HG02588 (cell line): ENCODE measurements around the gene HELZ2.

Experiments
- ATAC-seq: cut with Tn5 transposase; IDR thresholded peaks from one replicate; pipeline ENCODE4 v1.9.1; 2021; ENCODE audit warnings: mild to moderate bottlenecking, moderate library complexity; ENCODE audit not compliant: unreplicated experiment

The HELZ2 gene

DNA sequence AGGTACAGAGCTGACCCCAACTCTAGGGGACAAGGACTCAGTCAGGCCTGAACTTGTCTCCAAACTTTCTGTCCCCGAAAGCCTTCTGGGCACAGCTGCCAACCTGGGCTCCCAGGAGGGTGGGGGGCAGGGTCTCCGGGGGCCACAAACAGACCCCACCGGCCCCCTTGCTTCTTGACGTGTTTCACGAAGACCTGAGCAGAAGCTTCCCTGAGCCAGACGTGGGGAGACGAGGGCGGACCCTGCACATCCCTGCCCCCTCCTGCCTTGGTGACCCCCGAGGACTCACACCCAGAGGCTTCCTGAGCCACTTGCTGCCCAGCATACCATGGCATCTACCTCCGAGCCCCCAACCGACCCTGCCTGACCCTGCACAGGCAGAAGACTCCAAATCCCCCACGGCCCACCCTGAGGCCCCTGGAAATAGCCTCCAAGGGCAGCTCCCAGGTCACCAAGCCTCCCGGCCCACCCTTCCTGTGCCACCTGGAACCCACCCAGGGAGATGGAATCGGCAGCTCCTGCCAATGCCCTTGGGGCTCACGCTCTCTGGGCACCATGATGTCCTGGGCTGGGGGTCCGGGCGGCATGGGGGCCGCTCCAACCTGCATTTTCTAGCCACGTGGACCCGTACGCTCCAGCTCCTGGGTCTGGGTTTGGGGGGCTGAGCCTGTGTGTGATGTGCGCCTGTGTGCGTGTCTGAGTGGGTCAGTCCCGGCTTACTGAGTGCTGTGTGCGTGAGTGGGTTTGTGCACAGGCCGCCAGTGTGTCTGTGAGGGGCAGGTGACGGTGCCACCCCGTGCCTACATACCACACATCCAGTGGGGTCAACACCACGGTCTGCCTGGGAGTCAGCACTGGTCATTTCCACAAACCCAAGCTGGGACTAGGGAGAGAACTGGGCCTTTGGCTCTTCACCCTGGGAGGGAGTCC lies 34.3 kb downstream of the HELZ2 start:
- ATAC-seq, result no peak

- ATAC-seq, result no peak
Measured at GRCh38 chr20:63539092-63539430, 35.0 kb downstream of the HELZ2 start.

DNA sequence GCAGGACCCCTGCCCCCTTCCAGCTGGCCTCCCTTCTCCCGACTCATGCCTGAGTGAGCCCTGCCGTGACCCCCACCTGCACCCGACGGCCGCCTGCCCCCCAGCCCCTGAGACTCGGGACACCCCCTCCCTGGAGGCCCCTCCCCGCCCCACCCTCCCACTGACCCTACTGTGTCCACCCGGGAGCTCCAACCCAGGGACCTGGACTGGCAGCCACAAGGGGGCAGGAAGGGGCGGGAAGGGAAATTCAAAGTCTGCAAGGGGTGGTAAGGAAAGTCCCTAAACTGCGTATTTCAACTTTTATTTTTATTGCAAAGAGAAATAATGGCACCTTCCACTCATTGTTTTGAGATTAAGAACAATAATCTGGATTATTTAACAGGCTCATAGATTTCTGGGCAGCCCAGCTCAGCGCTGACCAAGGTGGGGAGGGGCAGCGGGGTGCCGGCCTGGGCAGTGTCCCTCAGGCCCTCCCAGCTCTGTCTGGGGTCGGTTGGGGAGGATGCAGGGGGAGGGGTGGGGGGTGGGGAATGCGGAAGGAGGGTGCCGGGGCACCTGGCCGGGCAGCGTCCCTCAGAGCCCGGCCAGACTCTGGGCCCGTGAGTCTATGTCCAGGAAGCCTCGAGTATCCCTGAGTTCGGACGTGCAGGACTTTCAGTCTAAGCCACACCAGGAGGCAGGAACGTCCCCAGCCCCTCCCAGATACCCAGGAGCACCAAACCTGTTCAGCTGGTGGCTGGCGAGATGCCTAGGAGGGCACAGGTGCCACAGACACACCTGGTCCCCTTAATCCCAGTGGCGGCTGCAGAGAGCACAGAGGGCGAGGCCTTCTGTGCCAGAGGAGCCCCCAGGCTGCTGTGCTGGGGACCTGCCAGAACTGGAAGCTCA lies 35.6 kb downstream of the HELZ2 start:
- peak; percentile 3 for ATAC-seq

- peak; percentile 77 for ATAC-seq
Measured at GRCh38 chr20:63537525-63538203, 36.4 kb downstream of the HELZ2 start.

GRCh38 chr20:63536997-63537524 lies 37.0 kb downstream of the HELZ2 start, which contains the start of gene PTK6:
TSS of gene PTK6 (minus strand) at chr20:63537376. CDS start at chr20:63537314, 62 bp downstream.
- ATAC-seq, result peak; percentile 7

DNA sequence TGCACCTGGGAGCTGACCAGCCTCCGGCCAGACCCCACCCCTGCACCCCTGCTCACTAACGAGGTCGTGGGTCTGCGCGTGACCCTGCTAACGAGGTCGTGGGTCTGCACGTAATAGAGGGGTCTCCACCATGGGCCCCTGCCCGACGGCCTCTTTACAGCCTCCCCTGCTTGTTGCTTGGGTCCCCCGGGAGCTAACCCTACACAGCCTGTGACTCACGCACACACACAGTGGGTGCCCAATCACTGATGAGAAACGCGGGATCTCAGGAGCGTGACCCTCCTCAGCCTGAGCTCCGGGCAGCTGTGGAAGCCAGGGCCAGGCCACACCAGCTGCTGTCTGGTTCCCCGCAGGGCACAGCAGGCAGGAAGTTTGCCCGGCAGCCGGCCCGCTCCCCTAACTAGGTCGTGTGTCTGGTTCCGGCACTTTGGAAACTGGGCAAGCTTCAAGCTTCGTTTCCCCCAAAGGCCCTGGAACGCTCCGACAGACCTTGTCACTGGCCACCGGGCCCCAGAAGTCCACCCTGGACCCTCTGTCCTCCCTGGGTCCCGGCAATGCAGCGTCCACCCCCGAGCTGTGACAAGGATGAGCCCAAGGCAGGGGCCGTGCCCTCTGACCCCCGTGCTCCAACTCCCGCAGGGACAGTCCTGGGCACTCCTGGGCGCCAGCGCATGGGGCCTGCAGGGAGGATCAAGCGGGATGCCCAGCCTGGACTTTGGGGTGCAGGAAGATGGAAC lies 37.6 kb downstream of the HELZ2 start:
- ATAC-seq, result no peak

DNA sequence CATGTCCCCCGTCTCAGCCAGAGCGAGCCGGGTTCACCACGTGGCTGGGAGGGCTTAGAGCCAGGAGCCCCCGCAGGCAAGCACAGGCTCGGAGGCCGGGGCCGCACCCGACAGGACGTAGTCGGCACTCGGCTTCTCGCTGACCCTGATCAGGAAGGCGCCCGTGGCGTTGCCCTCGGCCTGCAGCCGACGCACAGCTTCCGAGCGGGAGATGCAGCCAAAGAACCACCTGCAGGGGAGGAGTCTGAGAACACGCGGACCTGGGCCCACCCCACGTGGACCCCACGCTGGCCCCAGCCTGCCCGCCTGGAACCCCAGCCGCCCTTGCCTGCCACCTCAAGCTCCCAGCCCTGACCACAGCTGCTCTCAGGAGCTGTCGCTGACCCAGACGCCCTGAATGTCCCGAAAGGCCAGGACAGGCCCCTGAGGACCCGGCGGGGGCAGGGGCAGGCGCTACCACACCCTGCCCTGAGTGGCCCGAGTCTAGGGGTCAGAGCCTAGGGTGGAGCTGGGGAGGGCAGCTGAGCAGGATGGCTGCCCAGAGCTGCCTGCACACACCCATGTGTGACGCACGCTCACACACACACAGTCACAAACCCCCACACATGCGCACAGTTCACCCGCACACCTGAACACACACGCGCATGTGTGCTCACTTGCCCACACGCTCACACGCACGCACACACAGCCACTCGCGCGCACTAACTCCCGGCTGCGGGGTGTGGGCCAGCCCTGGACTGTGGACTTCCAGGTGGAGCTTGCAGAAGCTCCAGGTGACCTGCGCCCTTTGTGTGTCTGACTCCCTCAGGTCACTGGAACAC lies 39.0 kb downstream of the HELZ2 start:
- ATAC-seq, result no peak

DNA sequence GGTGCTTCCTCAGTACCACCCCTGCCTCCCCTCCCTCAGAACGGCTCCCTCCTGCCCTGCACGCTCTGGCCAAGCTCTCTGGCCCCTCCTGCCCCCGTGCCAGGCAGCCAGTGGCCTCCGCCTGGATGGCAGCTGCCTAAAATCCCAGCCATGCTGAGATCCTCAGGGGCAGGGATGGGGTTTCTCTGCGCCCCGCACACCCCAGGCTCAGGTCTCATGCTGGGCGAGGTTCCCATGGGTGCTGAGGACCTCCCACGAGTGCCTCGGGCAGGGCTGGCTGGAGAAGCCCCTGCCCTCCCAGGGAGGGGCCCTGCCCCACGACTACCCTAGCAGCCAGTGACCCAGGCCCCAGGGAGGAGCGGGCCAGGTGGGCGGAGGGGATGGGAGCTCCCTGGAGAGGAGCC lies 39.6 kb downstream of the HELZ2 start:
- no peak for ATAC-seq

DNA sequence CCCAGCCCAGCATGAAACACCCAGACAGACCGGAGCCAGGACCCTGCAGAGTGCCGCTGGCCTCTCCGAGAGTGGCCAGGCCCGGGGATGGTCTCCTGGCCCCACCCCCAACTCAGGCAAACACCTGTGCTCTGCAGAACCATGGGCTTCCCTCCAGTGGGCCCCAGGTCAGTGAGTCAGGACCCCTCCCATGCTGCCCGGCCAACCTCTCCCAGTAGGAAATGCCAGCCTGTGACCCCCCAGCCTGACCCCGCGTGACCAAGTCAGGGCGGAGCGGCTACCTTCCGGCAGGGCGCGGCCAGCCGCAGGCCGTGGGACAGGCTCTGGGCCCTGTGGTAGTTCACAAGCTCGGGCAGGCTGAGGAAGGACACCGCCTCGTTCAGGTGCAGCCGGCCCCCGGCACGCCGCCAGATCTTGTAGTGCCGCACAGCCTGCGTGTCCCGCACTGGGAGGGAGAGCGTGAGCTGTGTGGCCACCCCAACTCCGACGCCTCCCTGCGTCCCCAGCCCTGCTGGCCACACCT lies 40.1 kb downstream of the HELZ2 start:
- no peak for ATAC-seq

GRCh38 chr20:63533388-63533787 lies 40.7 kb downstream of the HELZ2 start:
- no peak for ATAC-seq

- no peak for ATAC-seq
Measured at GRCh38 chr20:63532449-63532971, 41.5 kb downstream of the HELZ2 start.

GRCh38 chr20:63531686-63532448 lies 42.2 kb downstream of the HELZ2 start:
- ATAC-seq, result no peak

DNA sequence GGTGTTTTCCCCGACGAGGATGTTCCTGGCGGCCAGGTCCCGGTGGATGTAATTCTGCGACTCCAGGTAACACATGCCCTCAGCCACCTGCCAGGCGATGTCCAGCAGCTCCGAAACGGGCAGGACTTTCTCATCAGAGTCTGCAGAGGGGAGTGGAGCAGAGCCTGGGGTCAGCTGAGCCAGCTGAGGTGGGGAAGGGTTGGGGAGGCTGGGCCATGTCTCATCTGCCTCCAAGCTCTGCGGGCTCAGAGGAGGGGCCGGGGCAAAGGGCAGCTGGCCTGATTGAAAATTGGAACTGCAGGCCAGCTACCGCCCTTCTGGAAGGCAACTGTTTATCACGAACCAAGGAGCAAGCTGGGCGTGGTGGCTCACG lies 43.3 kb downstream of the HELZ2 start:
- no peak for ATAC-seq

DNA sequence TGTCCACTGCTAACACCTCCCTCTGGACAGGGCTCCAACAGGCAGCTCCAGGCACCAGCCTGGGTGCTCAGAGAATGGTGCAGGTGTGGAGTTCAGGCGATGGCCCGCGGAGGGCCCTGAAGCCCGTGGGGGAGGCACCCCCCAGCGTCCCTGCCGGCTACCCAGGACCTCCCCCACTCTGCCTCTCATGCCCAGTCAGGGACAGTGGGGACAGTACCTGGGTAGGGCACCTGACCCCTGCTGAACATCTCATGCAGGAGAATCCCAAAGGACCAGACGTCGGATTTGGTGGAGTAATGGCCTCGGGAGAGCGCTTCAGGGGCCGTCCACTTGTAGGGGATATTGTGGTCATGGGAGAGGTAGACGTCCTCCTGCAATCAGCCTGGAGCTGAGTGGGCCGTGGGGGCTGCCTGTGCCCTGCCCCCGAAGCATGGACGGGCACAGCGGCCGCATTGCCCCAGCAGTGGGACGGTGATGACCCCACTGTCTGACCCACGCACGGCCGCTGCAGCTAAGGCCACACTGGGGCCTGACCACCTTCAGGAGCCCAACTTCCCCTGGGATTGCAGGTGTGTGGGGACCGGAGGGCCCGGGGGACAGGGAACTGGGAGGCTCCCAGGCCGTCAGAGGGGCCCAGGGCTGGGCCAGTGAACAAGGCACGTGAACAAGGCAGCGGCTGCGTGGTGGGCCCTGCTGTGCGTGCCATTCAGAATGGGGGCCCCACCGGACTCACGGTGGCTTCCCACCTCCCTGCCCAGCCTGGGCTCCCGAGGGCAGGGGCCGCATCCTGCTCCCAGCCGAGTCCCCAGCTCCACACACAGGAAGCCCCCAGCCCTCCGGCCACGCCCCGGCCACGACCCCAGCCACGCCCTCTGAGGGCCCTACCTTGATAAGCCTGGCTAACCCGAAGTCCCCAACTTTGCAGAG lies 43.9 kb downstream of the HELZ2 start:
- no peak for ATAC-seq

- no peak for ATAC-seq
Measured at GRCh38 chr20:63529180-63529860, 44.7 kb downstream of the HELZ2 start.

- ATAC-seq, result no peak
Measured at GRCh38 chr20:63527184-63527583, 46.9 kb downstream of the HELZ2 start.

DNA sequence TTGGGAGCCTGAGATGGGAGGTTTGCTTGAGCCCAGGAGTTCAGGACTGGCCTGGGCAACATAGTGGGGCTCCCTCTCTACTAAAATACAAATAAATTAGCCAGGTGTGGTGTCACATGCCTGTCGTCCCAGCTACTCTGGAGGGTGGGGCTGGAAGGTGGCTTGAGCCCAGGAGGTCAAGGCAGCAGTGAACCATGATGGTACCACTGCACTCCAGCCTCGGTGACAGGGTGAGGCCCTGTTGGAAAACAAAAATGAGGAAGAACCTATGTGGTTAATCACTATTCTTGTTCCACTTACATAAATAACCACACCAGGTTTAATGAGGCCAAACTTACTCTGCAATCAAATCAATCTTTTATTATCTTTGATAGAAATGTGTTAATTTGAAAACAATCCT lies 48.1 kb downstream of the HELZ2 start:
- ATAC-seq, result no peak
